Endometrial microvascular endothelial cells (primary cell): ENCODE measurements around the gene LMO1. TPM values are rescaled to one million over a fixed set of nuclear protein-coding genes. Genes with fewer than 3 reads are reported as not detected.

Experiments used
- in situ Hi-C: cut with HindIII; loops from 2 replicates; pipeline ENCODE4 v1.10.0; 2017; ENCODE audit warnings: low sequenced_read_pairs, low pct_unique_long_range_greater_than_20kb; ENCODE audit errors: inconsistent ontology term
- total RNA-seq: library from RNA; depleted of rRNA; stranded (reverse); fragments of >200 nt; gene quantifications from one replicate; pipeline ENCODE4 v1.2.3, GENCODE V29; 2015; ENCODE audit errors: inconsistent ontology term

LMO1 gene
- total RNA-seq, 1 donor from 2014 or later = not detected

DNA sequence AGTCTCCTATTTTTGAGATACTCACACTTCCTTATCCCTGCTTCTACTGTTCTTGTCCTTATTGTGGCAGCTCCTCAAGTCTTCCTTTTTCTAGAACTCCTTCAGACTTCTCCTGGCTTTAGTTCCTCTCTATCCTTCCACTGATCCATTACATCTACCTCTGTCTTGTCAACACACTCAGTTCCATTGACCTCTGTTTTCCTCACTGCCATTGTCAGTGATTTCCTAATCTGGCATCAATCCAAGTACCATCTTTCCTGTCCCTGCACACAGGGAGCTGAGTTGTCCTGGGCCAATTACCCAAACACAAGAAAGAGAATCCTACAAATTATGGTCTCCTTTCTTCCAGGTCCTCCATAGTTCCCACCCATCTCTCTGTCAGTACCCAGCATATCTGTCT, 66.9 kb downstream of the LMO1 start:
- in situ Hi-C loops = no loop called here

GRCh38 chr11:8194956-8195355, 68.7 kb downstream of the LMO1 start:
- in situ Hi-C loops = no loop called here

DNA sequence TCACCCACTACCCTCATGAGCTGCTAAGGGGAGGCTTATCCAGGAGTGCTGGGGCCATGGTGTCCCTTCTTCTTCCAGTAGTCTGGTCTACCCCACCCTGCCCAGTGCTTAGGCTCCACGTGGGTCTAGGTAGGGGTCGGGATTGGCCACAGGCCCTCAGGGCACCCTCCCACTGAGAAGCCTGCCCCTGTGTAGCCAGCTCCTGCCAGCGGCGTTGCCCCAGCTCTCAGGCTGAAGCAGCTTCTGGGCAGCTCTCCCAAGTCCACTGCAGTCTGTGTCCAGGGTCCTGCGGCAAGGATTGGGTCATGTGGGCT, 70.8 kb downstream of the LMO1 start:
- in situ Hi-C loops = no loop called here

DNA sequence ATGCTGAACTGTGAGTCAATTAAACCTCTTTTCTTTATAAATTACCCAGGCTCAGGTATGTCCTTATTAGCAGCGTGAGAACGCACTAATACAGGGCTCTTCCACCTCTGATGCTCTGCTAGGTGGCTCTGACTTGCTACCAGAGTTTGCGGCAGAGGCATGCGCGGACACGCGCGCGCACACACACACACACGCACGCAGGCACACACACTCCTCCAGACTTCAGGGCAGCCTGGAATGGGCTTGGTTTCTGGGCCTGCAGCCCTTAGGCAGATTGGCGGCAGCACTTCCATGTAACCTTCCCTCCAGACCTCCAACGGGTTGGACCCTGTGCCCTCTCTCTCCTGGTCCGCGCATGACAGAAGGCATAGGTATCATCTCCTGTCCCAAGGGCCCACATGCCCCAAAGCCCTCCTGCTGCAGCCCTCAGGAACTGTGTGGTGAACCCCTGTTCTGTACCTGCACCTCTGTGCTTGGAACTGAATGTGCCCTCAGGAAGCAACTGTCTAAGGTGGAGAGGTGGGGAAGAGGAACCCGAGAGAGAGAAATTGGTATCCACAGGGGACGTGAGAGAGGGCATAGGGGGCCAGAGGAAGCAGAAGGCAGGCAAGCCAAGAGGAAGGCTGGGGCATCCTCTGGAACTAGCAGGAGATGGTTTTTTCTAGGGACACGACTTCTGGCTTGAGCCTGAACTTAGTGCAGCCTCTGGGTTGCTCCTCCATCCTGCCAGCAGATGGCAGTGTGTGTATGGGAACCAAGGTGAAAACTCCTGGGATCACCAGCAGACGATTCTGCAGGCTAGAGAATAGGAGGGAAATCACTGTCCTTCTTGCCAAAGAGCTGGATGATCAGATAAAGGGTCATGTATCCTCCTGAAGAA, 71.4 kb downstream of the LMO1 start:
- in situ Hi-C loops = no loop called here

GRCh38 chr11:8190431-8190830, 73.2 kb downstream of the LMO1 start:
- in situ Hi-C loops = no loop called here

- in situ Hi-C loops = no loop called here
Measured at GRCh38 chr11:8186429-8186828, 77.2 kb downstream of the LMO1 start.

GRCh38 chr11:8183111-8183510, 80.6 kb downstream of the LMO1 start:
- in situ Hi-C loops = no loop called here

GRCh38 chr11:8180469-8180868, 83.2 kb downstream of the LMO1 start:
- in situ Hi-C loops = no loop called here

- in situ Hi-C loops = no loop called here
Measured at GRCh38 chr11:8178297-8178696, 85.4 kb downstream of the LMO1 start.

DNA sequence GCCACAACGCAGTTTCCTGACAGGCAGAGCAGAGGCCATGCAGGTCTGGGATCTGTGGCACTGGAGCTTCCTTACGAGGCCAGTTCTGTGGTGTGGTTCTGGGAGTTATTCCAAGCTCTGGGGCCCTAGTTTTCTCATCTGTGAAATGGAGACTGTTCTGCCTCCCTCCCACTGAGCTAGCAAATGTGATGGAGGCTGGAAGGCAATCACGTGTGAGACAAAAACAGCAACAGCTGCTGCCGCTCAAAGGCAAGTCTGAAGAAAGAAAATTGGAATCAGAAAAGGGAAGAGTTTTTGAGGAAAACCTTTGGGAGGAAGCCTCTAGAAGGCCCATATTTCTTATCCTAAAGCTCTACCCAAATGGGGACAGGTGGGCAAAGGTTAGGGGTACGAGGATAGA, 86.5 kb downstream of the LMO1 start:
- in situ Hi-C loops = no loop called here

Other genes starting within 250 kb of the LMO1 start
- gene TUB, start 182.7 kb downstream of the LMO1 start, total RNA-seq = 0.37 TPM
- not detected for gene RIC3, start 94.9 kb downstream of the LMO1 start, total RNA-seq